ENCODE results near the gene C17orf100.

Gene C17orf100

GRCh38 chr17:6632530-6632929, 19.0 kb upstream of the C17orf100 start:
- H3K9me3 ChIP-seq = no peaks in the 10 kb centered on the region
- H3K27me3 ChIP-seq = no peaks in the 10 kb centered on the region
- H3K4me1 ChIP-seq (ENCODE audit: control insufficient read depth in 1 of 2, insufficient read depth in 1 of 2, low read depth in 1 of 2, low read length in 1 of 2) = no peaks in the 10 kb centered on the region
- H3K36me3 ChIP-seq = peaks cover 45% of the 10 kb centered on the region
- TF ChIP-seq CTCF (IDR thresholded peaks at IDR 0.05) = no peak
- H3K27ac ChIP-seq = no peak overlapping the region
- no peak overlapping the region for H3K4me3 ChIP-seq (ENCODE audit: low read depth in 1 of 2, low read length in 1 of 2)

- no peak overlapping the region for H3K4me3 ChIP-seq (ENCODE audit: low read depth in 1 of 2, low read length in 1 of 2)
- H3K4me1 ChIP-seq (ENCODE audit: control insufficient read depth in 1 of 2, insufficient read depth in 1 of 2, low read depth in 1 of 2, low read length in 1 of 2) = no peaks in the 10 kb centered on the region
- TF ChIP-seq CTCF (IDR thresholded peaks at IDR 0.05) = no peak
- no peaks in the 10 kb centered on the region for H3K9me3 ChIP-seq
- H3K27ac ChIP-seq = no peak overlapping the region
- peaks cover 37% of the 10 kb centered on the region for H3K36me3 ChIP-seq
- H3K27me3 ChIP-seq = no peaks in the 10 kb centered on the region
Observed at GRCh38 chr17:6633263-6633662, 18.3 kb upstream of the C17orf100 start.

- no peak overlapping the region for H3K27ac ChIP-seq
- peaks cover 14 to 15% of the 10 kb centered on the region in 2 experiments for H3K4me1 ChIP-seq (ENCODE audit: control insufficient read depth in 1 of 2, insufficient read depth in 1 of 2, low read depth in 1 of 2, low read length in 1 of 2)
- no peaks in the 10 kb centered on the region for H3K27me3 ChIP-seq
- no peak for TF ChIP-seq CTCF (IDR thresholded peaks at IDR 0.05)
- H3K9me3 ChIP-seq = no peaks in the 10 kb centered on the region
- no peak overlapping the region for H3K4me3 ChIP-seq (ENCODE audit: low read depth in 1 of 2, low read length in 1 of 2)
- peaks cover 32% of the 10 kb centered on the region for H3K36me3 ChIP-seq
Observed at GRCh38 chr17:6636105-6636504, 15.5 kb upstream of the C17orf100 start.

GRCh38 chr17:6636616-6637457, 14.7 kb upstream of the C17orf100 start:
- no peak for TF ChIP-seq CTCF (IDR thresholded peaks at IDR 0.05)
- Histone ChIP-seq H3K36me3 (peaks cover 25% of the 10 kb centered on the region), H3K27ac (no peak overlapping the region)

GRCh38 chr17:6637458-6637840, 14.1 kb upstream of the C17orf100 start:
- Histone ChIP-seq H3K4me1 (ENCODE audit: control insufficient read depth in 1 of 2, insufficient read depth in 1 of 2, low read depth in 1 of 2, low read length in 1 of 2) (peaks cover 22 to 24% of the 10 kb centered on the region in 2 experiments), H3K27ac (no peak overlapping the region), H3K27me3 (no peaks in the 10 kb centered on the region), H3K4me3 (ENCODE audit: low read depth in 1 of 2, low read length in 1 of 2) (no peak overlapping the region), H3K9me3 (no peaks in the 10 kb centered on the region), H3K36me3 (peaks cover 23% of the 10 kb centered on the region)
- TF ChIP-seq CTCF (IDR thresholded peaks at IDR 0.05) = no peak

More at GRCh38 chr17:6636616-6637457, 14.7 kb upstream of the C17orf100 start:
- peaks cover 21 to 22% of the 10 kb centered on the region in 2 experiments for H3K4me1 ChIP-seq (ENCODE audit: control insufficient read depth in 1 of 2, insufficient read depth in 1 of 2, low read depth in 1 of 2, low read length in 1 of 2)
- H3K27me3 ChIP-seq = no peaks in the 10 kb centered on the region
- no peak overlapping the region for H3K4me3 ChIP-seq (ENCODE audit: low read depth in 1 of 2, low read length in 1 of 2)
- no peaks in the 10 kb centered on the region for H3K9me3 ChIP-seq
